HepG2 (cell line): ENCODE results near the gene SP1. TPM values are rescaled to one million over a fixed set of nuclear protein-coding genes. Genes with fewer than 3 reads are reported as not detected.

Source experiments
- ARNT2 ChIP-seq: sonication (generic); formaldehyde crosslinking; IDR thresholded peaks from 2 replicates; pipeline ENCODE4 v1.8.0; 2022; ENCODE audit warnings: mild to moderate bottlenecking, low read depth, missing genetic modification reagents, moderate library complexity
- BHLHE40 ChIP-seq: IDR thresholded peaks from 2 replicates; pipeline ENCODE4 v1.6.1; 2011; ENCODE audit warnings: low read length, improper control_type of control experiment
- CHD2 ChIP-seq: IDR thresholded peaks from 2 replicates; pipeline ENCODE4 v1.6.1; 2011; ENCODE audit warnings: low read depth, low read length, improper control_type of control experiment
- FOXK2 ChIP-seq: fragments of 450-650 bp; IDR thresholded peaks from 2 replicates; pipeline ENCODE4 v1.6.1; 2016
- HCFC1 ChIP-seq: fragments of 150-350 bp; IDR thresholded peaks from 2 replicates; pipeline ENCODE4 v1.6.1; 2014; ENCODE audit warnings: low read depth, low read length
- HES4 ChIP-seq: sonication (generic); formaldehyde crosslinking; IDR thresholded peaks from 2 replicates; pipeline ENCODE4 v1.9.0; 2021; ENCODE audit warnings: mild to moderate bottlenecking, missing genetic modification reagents, borderline replicate concordance
- KLF11 ChIP-seq: IDR thresholded peaks from 2 replicates; pipeline ENCODE4 v1.6.1; 2016; ENCODE audit warnings: missing compliant biosample characterization
- KLF12 ChIP-seq: sonication (generic); formaldehyde crosslinking; IDR thresholded peaks from 2 replicates; pipeline ENCODE4 v1.4.0; 2020; ENCODE audit warnings: missing genetic modification reagents, borderline replicate concordance
- NONO ChIP-seq, 2 experiments: fragments of 450-650 bp in 1 of 2; sonication (generic) in 1 of 2; formaldehyde crosslinking in 1 of 2; IDR thresholded peaks in 1 of 2; conservative IDR thresholded peaks in 1 of 2; 2 replicates each; pipeline versions ENCODE4 v1.6.1 to v1.8.0; 2017 to 2022; ENCODE audit warnings: mild to moderate bottlenecking in 1 of 2, missing genetic modification reagents in 1 of 2, moderate library complexity in 1 of 2
- POGZ ChIP-seq: sonication (generic); formaldehyde crosslinking; IDR thresholded peaks from 2 replicates; pipeline ENCODE4 v1.4.0; 2020; ENCODE audit warnings: mild to moderate bottlenecking, missing genetic modification reagents
- SIN3B ChIP-seq: fragments of 150-350 bp; IDR thresholded peaks from 2 replicates; pipeline ENCODE4 v1.6.1; 2014; ENCODE audit warnings: low read length
- SRSF1 ChIP-seq: fragments of 200-400 bp; formaldehyde crosslinking; optimal IDR thresholded peaks from 2 replicates; pipeline ENCODE3; 2017; ENCODE audit warnings: mild to moderate bottlenecking, low read depth, low read length, moderate library complexity
- TMF1 ChIP-seq: sonication (generic); formaldehyde crosslinking; IDR thresholded peaks from 2 replicates; pipeline ENCODE4 v1.8.1; 2022; ENCODE audit warnings: low read depth, missing genetic modification reagents
- ZBTB3 ChIP-seq: sonication (generic); formaldehyde crosslinking; IDR thresholded peaks from 2 replicates; pipeline ENCODE4 v1.4.0; 2020; ENCODE audit warnings: low read depth, mild to moderate bottlenecking, moderate library complexity, missing genetic modification reagents, borderline replicate concordance
- ZNF12 ChIP-seq: sonication (generic); formaldehyde crosslinking; IDR thresholded peaks from 2 replicates; pipeline ENCODE4 v1.5.0; 2020; ENCODE audit warnings: missing genetic modification reagents
- ZNF33A ChIP-seq: sonication (generic); formaldehyde crosslinking; IDR thresholded peaks from 2 replicates; pipeline ENCODE4 v1.5.1; 2020; ENCODE audit warnings: missing genetic modification reagents, mild to moderate bottlenecking, moderate library complexity, borderline replicate concordance
- ZNF547 ChIP-seq: sonication (generic); formaldehyde crosslinking; IDR thresholded peaks from 2 replicates; pipeline ENCODE4 v1.5.1; 2020; ENCODE audit warnings: mild to moderate bottlenecking, missing genetic modification reagents
- ZNF777 ChIP-seq: sonication (generic); formaldehyde crosslinking; IDR thresholded peaks from 2 replicates; pipeline ENCODE4 v1.4.0; 2020; ENCODE audit warnings: missing genetic modification reagents
- ZNF841 ChIP-seq: sonication (generic); formaldehyde crosslinking; IDR thresholded peaks from 2 replicates; pipeline ENCODE4 v1.8.1; 2023; ENCODE audit warnings: missing genetic modification reagents, borderline replicate concordance
- polyA plus RNA-seq, 8 experiments: library from polyadenylated mRNA; depleted of rRNA in 3 of 8; stranded (reverse) in 7 of 8; unstranded in 1 of 8; fragments of >200 nt; fragmentation: Illumina TruSeq in 4 of 8; extraction: Trizol in 4 of 8; gene quantifications; 2 replicates each; pipeline versions ENCODE4 v1.2.1 to v1.2.3, GENCODE V29; 2011 to 2016; ENCODE audit warnings: low read depth in 4 of 8, missing spikeins in 1 of 8, mixed read lengths in 1 of 8; ENCODE audit not compliant: insufficient read depth in 1 of 8
- total RNA-seq, 5 experiments: library from RNA; depleted of rRNA; stranded (reverse); fragments of >200 nt; fragmentation: Illumina TruSeq; extraction: Trizol; gene quantifications; 2 replicates each; pipeline ENCODE4 v1.2.3, GENCODE V29; 2016; ENCODE audit warnings: low read depth in 1 of 5
- TF ChIP-seq, protein P1 (sequence below): sonication (generic); formaldehyde crosslinking; IDR thresholded peaks from 2 replicates; pipeline ENCODE4 v1.8.1; 2023; ENCODE audit warnings: mild to moderate bottlenecking, inconsistent platforms, moderate library complexity, missing genetic modification reagents, borderline replicate concordance
- TF ChIP-seq, protein P2 (sequence below): sonication (generic); formaldehyde crosslinking; IDR thresholded peaks from 2 replicates; pipeline ENCODE4 v1.8.1; 2023; ENCODE audit warnings: missing genetic modification reagents, inconsistent platforms, borderline replicate concordance
- TF ChIP-seq, protein P3 (sequence below): IDR thresholded peaks from 2 replicates; pipeline ENCODE4 v1.6.1; 2016; ENCODE audit warnings: missing biosample characterization, missing genetic modification reagents, low read depth
- TF ChIP-seq, protein P4 (sequence below): sonication (generic); formaldehyde crosslinking; IDR thresholded peaks from 2 replicates; pipeline ENCODE4 v1.9.0; 2021; ENCODE audit warnings: missing genetic modification reagents, borderline replicate concordance
- TF ChIP-seq, protein P5 (sequence below): sonication (generic); formaldehyde crosslinking; IDR thresholded peaks from 2 replicates; pipeline ENCODE4 v1.8.0; 2022; ENCODE audit warnings: mild to moderate bottlenecking, missing genetic modification reagents, borderline replicate concordance

Gene SP1
- total and polyA plus RNA-seq, 2 of the 13 experiments (the other 11 are each of a cell fraction or from before 2014, with no cell fraction given) = 26.5 to 27.5 TPM

DNA sequence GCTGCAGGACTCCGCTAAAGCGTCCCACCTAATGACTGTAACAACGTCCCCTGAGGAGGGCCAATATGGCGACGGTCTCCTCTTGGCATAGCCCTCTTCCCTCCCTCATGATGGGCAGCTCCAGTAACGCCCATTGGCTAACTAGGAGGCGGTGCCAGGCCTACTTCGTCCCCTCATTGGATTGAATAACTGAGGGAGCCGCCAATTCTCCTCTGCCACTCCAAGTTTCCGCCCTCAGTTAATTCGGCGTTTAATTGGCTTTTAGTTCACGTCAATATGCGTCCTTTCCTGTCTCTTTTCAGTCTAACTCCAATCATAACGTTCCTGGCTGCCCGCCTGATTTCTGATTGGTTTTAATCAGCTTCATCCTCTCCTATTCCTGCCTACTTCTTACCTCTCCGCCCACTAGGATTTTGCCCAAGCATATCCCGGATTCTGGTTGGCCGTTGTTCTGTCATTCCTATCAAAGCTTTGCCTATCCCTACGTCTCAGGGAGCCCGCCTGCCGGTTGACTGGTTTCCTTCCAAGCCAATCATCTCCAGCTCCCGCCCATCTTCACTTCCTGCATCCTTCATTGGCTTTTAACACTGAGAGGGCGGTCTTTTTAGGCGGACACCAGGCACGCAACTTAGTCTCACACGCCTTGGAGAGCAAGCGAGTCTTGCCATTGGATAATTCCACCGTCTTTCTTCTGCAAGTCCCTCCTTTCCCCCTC is 430 bp upstream of the SP1 start (continued):
- TF ChIP-seq BHLHE40 (no peak), ZBTB3 (CRISPR knock-in tag) (no peak), POGZ (CRISPR knock-in tag) (peak; percentile 57), ZNF841 (no peak), TMF1 (CRISPR knock-in tag) (no peak), CHD2 (peak; percentile 71), SRSF1 (no peak), FOXK2 (peak; percentile 68), ARNT2 (CRISPR knock-in tag) (no peak), HES4 (CRISPR knock-in tag) (no peak), ZNF777 (no peak), ZNF33A (CRISPR knock-in tag) (no peak), HCFC1 (no peak), ZNF12 (CRISPR knock-in tag) (no peak), SIN3B (no peak), KLF11 (0 out of 2 replicates have a peak, but pooled peaks have one; percentile 64), ZNF547 (CRISPR knock-in tag) (0 out of 2 replicates have a peak, but pooled peaks have one; percentile 50), KLF12 (no peak), NONO (IDR thresholded peaks at IDR 0.05) (no peak), NONO (CRISPR knock-in tag; conservative IDR thresholded peaks at IDR 0.05) (peak; percentile 6; the same call in 1 of the 2 replicates)
- TF ChIP-seq, protein P1, sequence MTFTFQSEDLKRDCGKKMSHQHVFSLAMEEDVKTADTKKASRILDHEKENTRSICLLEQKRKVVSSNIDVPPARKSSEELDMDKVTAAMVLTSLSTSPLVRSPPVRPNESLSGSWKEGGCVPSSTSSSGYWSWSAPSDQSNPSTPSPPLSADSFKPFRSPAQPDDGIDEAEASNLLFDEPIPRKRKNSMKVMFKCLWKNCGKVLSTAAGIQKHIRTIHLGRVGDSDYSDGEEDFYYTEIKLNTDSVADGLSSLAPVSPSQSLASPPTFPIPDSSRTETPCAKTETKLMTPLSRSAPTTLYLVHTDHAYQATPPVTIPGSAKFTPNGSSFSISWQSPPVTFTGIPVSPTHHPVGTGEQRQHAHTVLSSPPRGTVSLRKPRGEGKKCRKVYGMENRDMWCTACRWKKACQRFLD (CRISPR knock-in tag) = 0 out of 2 replicates have a peak, but pooled peaks have one; percentile 27
- TF ChIP-seq, protein P2, sequence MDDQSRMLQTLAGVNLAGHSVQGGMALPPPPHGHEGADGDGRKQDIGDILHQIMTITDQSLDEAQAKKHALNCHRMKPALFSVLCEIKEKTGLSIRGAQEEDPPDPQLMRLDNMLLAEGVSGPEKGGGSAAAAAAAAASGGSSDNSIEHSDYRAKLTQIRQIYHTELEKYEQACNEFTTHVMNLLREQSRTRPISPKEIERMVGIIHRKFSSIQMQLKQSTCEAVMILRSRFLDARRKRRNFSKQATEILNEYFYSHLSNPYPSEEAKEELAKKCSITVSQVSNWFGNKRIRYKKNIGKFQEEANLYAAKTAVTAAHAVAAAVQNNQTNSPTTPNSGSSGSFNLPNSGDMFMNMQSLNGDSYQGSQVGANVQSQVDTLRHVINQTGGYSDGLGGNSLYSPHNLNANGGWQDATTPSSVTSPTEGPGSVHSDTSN (CRISPR knock-in tag) = peak; percentile 99
- TF ChIP-seq, protein P3, sequence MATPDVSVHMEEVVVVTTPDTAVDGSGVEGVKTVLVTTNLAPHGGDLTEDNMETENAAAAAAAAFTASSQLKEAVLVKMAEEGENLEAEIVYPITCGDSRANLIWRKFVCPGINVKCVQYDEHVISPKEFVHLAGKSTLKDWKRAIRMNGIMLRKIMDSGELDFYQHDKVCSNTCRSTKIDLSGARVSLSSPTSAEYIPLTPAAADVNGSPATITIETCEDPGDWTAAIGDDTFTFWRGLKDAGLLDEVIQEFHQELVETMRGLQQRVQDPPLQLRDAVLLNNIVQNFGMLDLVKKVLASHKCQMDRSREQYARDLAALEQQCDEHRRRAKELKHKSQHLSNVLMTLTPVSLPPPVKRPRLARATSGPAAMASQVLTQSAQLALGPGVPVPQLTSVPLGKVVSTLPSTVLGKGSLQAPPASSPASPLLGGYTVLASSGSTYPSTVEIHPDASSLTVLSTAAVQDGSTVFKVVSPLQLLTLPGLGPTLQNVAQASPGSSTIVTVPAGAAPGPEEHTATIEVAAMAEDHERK (CRISPR knock-in tag) = 0 out of 2 replicates have a peak, but pooled peaks have one; percentile 22
- TF ChIP-seq, protein P4, sequence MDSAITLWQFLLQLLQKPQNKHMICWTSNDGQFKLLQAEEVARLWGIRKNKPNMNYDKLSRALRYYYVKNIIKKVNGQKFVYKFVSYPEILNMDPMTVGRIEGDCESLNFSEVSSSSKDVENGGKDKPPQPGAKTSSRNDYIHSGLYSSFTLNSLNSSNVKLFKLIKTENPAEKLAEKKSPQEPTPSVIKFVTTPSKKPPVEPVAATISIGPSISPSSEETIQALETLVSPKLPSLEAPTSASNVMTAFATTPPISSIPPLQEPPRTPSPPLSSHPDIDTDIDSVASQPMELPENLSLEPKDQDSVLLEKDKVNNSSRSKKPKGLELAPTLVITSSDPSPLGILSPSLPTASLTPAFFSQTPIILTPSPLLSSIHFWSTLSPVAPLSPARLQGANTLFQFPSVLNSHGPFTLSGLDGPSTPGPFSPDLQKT (CRISPR knock-in tag) = no peak
- TF ChIP-seq, protein P5, sequence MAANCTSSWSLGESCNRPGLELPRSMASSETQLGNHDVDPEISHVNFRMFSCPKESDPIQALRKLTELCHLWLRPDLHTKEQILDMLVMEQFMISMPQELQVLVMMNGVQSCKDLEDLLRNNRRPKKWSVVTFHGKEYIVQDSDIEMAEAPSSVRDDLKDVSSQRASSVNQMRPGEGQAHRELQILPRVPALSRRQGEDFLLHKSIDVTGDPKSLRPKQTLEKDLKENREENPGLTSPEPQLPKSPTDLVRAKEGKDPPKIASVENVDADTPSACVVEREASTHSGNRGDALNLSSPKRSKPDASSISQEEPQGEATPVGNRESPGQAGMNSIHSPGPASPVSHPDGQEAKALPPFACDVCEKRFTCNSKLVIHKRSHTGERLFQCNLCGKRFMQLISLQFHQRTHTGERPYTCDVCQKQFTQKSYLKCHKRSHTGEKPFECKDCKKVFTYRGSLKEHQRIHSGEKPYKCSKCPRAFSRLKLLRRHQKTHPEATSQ (CRISPR knock-in tag) = no peak
